Measurements from ENCODE around the gene RPL10. TPM values are rescaled to one million over a fixed set of nuclear protein-coding genes. Genes with fewer than 3 reads are reported as not detected.

The RPL10 gene
- total RNA-seq, 1 donor from 2014 or later: 2,969 TPM

GRCh38 chrX:154428176-154429171 is 30.3 kb downstream of the RPL10 start, which contains the start of gene ATP6AP1:
Gene ATP6AP1 (plus strand): TSS chrX:154428677. CDS start chrX:154428693, 16 bp downstream.
- H3K4me3 Mint-ChIP-seq: peak within 1 kb of the TSS; percentile 66
- TF ChIP-seq CTCF (IDR thresholded peaks at IDR 0.05; ENCODE audit: unreplicated experiment): no peak
- H3K36me3 Mint-ChIP-seq: peaks cover 6% of the 10 kb centered on the region
- peak within 1 kb of the TSS; percentile 90 for H3K27ac Mint-ChIP-seq
- peak; percentile 77 to 85 for DNase-seq (ENCODE audit: low spot score in 2 of 2, unreplicated experiment in 2 of 2)
- H3K9me3 Mint-ChIP-seq: peaks cover 12% of the 10 kb centered on the region
- peaks cover 25% of the 10 kb centered on the region for H3K4me1 Mint-ChIP-seq
- H3K27me3 Mint-ChIP-seq (ENCODE audit: low read depth): no peaks in the 10 kb centered on the region

- DNase-seq (ENCODE audit: low spot score in 2 of 2, unreplicated experiment in 2 of 2): no peak
- TF ChIP-seq CTCF (IDR thresholded peaks at IDR 0.05; ENCODE audit: unreplicated experiment): no peak
- H3K9me3 Mint-ChIP-seq: peaks cover 8% of the 10 kb centered on the region
- H3K36me3 Mint-ChIP-seq: peaks cover 5% of the 10 kb centered on the region
- H3K4me1 Mint-ChIP-seq: peaks cover 25% of the 10 kb centered on the region
- H3K27ac Mint-ChIP-seq: no peak overlapping the region
- peak overlapping the region; percentile 66 for H3K4me3 Mint-ChIP-seq
- H3K27me3 Mint-ChIP-seq (ENCODE audit: low read depth): no peaks in the 10 kb centered on the region
Observed at GRCh38 chrX:154429711-154430110, 31.5 kb downstream of the RPL10 start.

- Mint-ChIP-seq H3K27me3 (ENCODE audit: low read depth) (no peaks in the 10 kb centered on the region), H3K4me3 (no peak overlapping the region), H3K27ac (peak overlapping the region; percentile 49), H3K4me1 (peaks cover 25% of the 10 kb centered on the region), H3K36me3 (peaks cover 5% of the 10 kb centered on the region), H3K9me3 (peaks cover 8% of the 10 kb centered on the region)
- DNase-seq (ENCODE audit: low spot score in 2 of 2, unreplicated experiment in 2 of 2): no peak
- no peak for TF ChIP-seq CTCF (IDR thresholded peaks at IDR 0.05; ENCODE audit: unreplicated experiment)
Observed at GRCh38 chrX:154430479-154430878, 32.3 kb downstream of the RPL10 start.

GRCh38 chrX:154430916-154431315 is 32.7 kb downstream of the RPL10 start:
- Mint-ChIP-seq H3K27me3 (ENCODE audit: low read depth) (no peaks in the 10 kb centered on the region), H3K4me1 (peaks cover 25% of the 10 kb centered on the region), H3K9me3 (peaks cover 8% of the 10 kb centered on the region), H3K27ac (peak overlapping the region; percentile 49), H3K36me3 (peaks cover 9% of the 10 kb centered on the region), H3K4me3 (no peak overlapping the region)
- no peak for DNase-seq (ENCODE audit: low spot score in 2 of 2, unreplicated experiment in 2 of 2)
- TF ChIP-seq CTCF (IDR thresholded peaks at IDR 0.05; ENCODE audit: unreplicated experiment): no peak

- Mint-ChIP-seq H3K36me3 (peaks cover 10% of the 10 kb centered on the region), H3K4me3 (no peak overlapping the region), H3K27ac (no peak overlapping the region), H3K4me1 (peaks cover 30% of the 10 kb centered on the region), H3K9me3 (peaks cover 8% of the 10 kb centered on the region), H3K27me3 (ENCODE audit: low read depth) (no peaks in the 10 kb centered on the region)
- DNase-seq (ENCODE audit: low spot score in 2 of 2, unreplicated experiment in 2 of 2): no peak
- TF ChIP-seq CTCF (IDR thresholded peaks at IDR 0.05; ENCODE audit: unreplicated experiment): no peak
Observed at GRCh38 chrX:154431341-154431740, 33.2 kb downstream of the RPL10 start.

Measured in mesothelial cell of epicardium (in vitro differentiated cells).